Naive B cell (primary cell): ENCODE results near the gene GALNT13. TPM values are rescaled to one million over a fixed set of nuclear protein-coding genes. Genes with fewer than 3 reads are reported as not detected.

ENCODE experiments used
- ATAC-seq, 2 donors: fragments of 150-1000 bp; cut with Tn5 transposase; 2 replicates each; pipeline ENCODE4 v1.10.0; 2021; ENCODE audit warnings: low read depth in 2 of 2, mild to moderate bottlenecking in 2 of 2, moderate library complexity in 2 of 2
- DNase-seq: peaks from one replicate; pipeline ENCODE4 v3.0.0; 2022
- H3K27ac Mint-ChIP-seq, 6 donors: one replicate each; pipeline ENCODE4 v1.8.0; 2020 to 2022; ENCODE audit warnings: mild to moderate bottlenecking in 6 of 6, mixed read lengths in 6 of 6, moderate library complexity in 5 of 6, inconsistent platforms in 2 of 6
- H3K27me3 Mint-ChIP-seq, 3 donors: one replicate each; pipeline ENCODE4 v1.8.0; 2021 to 2022; ENCODE audit warnings: mixed read lengths in 3 of 3, mild to moderate bottlenecking in 1 of 3
- H3K36me3 Mint-ChIP-seq, 2 donors: one replicate each; pipeline ENCODE4 v1.8.0; 2020 to 2022; ENCODE audit warnings: mixed read lengths in 2 of 2, inconsistent platforms in 1 of 2, mild to moderate bottlenecking in 1 of 2
- H3K4me1 Mint-ChIP-seq, 3 donors: one replicate each; pipeline ENCODE4 v1.8.0; 2020 to 2022; ENCODE audit warnings: mixed read lengths in 3 of 3, inconsistent platforms in 1 of 3, mild to moderate bottlenecking in 1 of 3, moderate library complexity in 1 of 3
- H3K4me3 Mint-ChIP-seq, 8 donors: one replicate each; pipeline ENCODE4 v1.8.0; 2020 to 2022; ENCODE audit warnings: mild to moderate bottlenecking in 8 of 8, mixed read lengths in 8 of 8, moderate library complexity in 8 of 8, inconsistent platforms in 2 of 8
- H3K9me3 Mint-ChIP-seq, 7 donors: one replicate each; pipeline ENCODE4 v1.8.0; 2020 to 2022; ENCODE audit warnings: mixed read lengths in 7 of 7, mild to moderate bottlenecking in 5 of 7, inconsistent platforms in 2 of 7, moderate library complexity in 1 of 7
- polyA plus RNA-seq, 6 donors: library from polyadenylated mRNA; unstranded; fragments of 300-500 nt; fragmentation: Illumina TruSeq; gene quantifications; one replicate each; pipeline ENCODE4 v1.2.3, GENCODE V29; 2021; ENCODE audit warnings: low read depth in 6 of 6

GALNT13 gene
- polyA plus RNA-seq, 6 donors from 2014 or later, result not detected

- H3K9me3 Mint-ChIP-seq, result peaks cover 0 to 7% (median 3%) of the 10 kb centered on the region in 7 donors
- ATAC-seq (no peak), DNase-seq (no peak)
- H3K27ac Mint-ChIP-seq, result no peak overlapping the region
- no peak overlapping the region for H3K4me3 Mint-ChIP-seq
- H3K4me1 Mint-ChIP-seq, result no peaks in the 10 kb centered on the region
- no peaks in the 10 kb centered on the region for H3K36me3 Mint-ChIP-seq
- no peaks in the 10 kb centered on the region for H3K27me3 Mint-ChIP-seq
These were observed 100.1 kb downstream of the GALNT13 start for GRCh38 chr2:153971855-153972254.

- Mint-ChIP-seq H3K27ac (no peak overlapping the region), H3K9me3 (peaks cover 0 to 4% (median 3%) of the 10 kb centered on the region in 7 donors), H3K27me3 (no peaks in the 10 kb centered on the region), H3K4me3 (no peak overlapping the region), H3K36me3 (no peaks in the 10 kb centered on the region), H3K4me1 (no peaks in the 10 kb centered on the region)
- DNase-seq, result no peak
- no peak for ATAC-seq
These were observed 100.7 kb downstream of the GALNT13 start for GRCh38 chr2:153972412-153972811.

- DNase-seq (no peak), ATAC-seq (no peak)
- Mint-ChIP-seq H3K9me3 (peaks cover 0 to 4% (median 0%) of the 10 kb centered on the region in 7 donors), H3K4me3 (no peak overlapping the region), H3K27me3 (no peaks in the 10 kb centered on the region), H3K27ac (no peak overlapping the region), H3K4me1 (no peaks in the 10 kb centered on the region), H3K36me3 (no peaks in the 10 kb centered on the region)
These were observed 114.9 kb downstream of the GALNT13 start for GRCh38 chr2:153986488-153987229.

GRCh38 chr2:153990771-153991170 lies 119.0 kb downstream of the GALNT13 start:
- Mint-ChIP-seq H3K36me3 (no peaks in the 10 kb centered on the region), H3K9me3 (peaks cover 3 to 11% (median 4%) of the 10 kb centered on the region in 7 donors), H3K27me3 (no peaks in the 10 kb centered on the region), H3K4me1 (no peaks in the 10 kb centered on the region), H3K4me3 (no peak overlapping the region), H3K27ac (no peak overlapping the region)
- no peak for DNase-seq
- ATAC-seq, result no peak

- Mint-ChIP-seq H3K9me3 (peaks cover 5 to 33% (median 16%) of the 10 kb centered on the region in 7 donors), H3K27me3 (no peaks in the 10 kb centered on the region), H3K36me3 (no peaks in the 10 kb centered on the region), H3K4me3 (no peak overlapping the region), H3K4me1 (no peaks in the 10 kb centered on the region), H3K27ac (no peak overlapping the region)
- ATAC-seq (no peak), DNase-seq (no peak)
These were observed 141.8 kb downstream of the GALNT13 start for GRCh38 chr2:154013514-154013913.

- DNase-seq (no peak), ATAC-seq (no peak)
- H3K4me1 Mint-ChIP-seq, result no peaks in the 10 kb centered on the region
- H3K9me3 Mint-ChIP-seq, result peaks cover 8 to 26% (median 13%) of the 10 kb centered on the region in 7 donors
- H3K27me3 Mint-ChIP-seq, result no peaks in the 10 kb centered on the region
- no peak overlapping the region for H3K4me3 Mint-ChIP-seq
- H3K36me3 Mint-ChIP-seq, result no peaks in the 10 kb centered on the region
- no peak overlapping the region for H3K27ac Mint-ChIP-seq
These were observed 143.5 kb downstream of the GALNT13 start for GRCh38 chr2:154015233-154015632.

GRCh38 chr2:154029504-154029903 lies 157.8 kb downstream of the GALNT13 start:
- no peak for ATAC-seq

GRCh38 chr2:154032220-154032619 lies 160.5 kb downstream of the GALNT13 start:
- DNase-seq, result no peak
- Mint-ChIP-seq H3K4me3 (no peak overlapping the region), H3K4me1 (no peaks in the 10 kb centered on the region), H3K27ac (no peak overlapping the region), H3K9me3 (peaks cover 2 to 24% (median 7%) of the 10 kb centered on the region in 7 donors), H3K27me3 (no peaks in the 10 kb centered on the region), H3K36me3 (no peaks in the 10 kb centered on the region)
- ATAC-seq, result no peak

More at GRCh38 chr2:154029504-154029903, 157.8 kb downstream of the GALNT13 start:
- H3K27ac Mint-ChIP-seq, result peak overlapping the region in 1 of 6 donors; percentile 4
- H3K9me3 Mint-ChIP-seq, result peaks cover 4 to 33% (median 8%) of the 10 kb centered on the region in 7 donors
- no peaks in the 10 kb centered on the region for H3K27me3 Mint-ChIP-seq
- H3K4me1 Mint-ChIP-seq, result no peaks in the 10 kb centered on the region
- no peaks in the 10 kb centered on the region for H3K36me3 Mint-ChIP-seq
- no peak for DNase-seq
- H3K4me3 Mint-ChIP-seq, result no peak overlapping the region

- Mint-ChIP-seq H3K27ac (no peak overlapping the region), H3K9me3 (peaks cover 0 to 9% (median 0%) of the 10 kb centered on the region in 7 donors), H3K27me3 (no peaks in the 10 kb centered on the region), H3K4me1 (no peaks in the 10 kb centered on the region), H3K36me3 (no peaks in the 10 kb centered on the region), H3K4me3 (no peak overlapping the region)
- DNase-seq (no peak), ATAC-seq (no peak)
These were observed 174.8 kb downstream of the GALNT13 start for GRCh38 chr2:154046493-154046892.

GRCh38 chr2:154048905-154049304 lies 177.2 kb downstream of the GALNT13 start:
- no peak overlapping the region for H3K27ac Mint-ChIP-seq
- no peak overlapping the region for H3K4me3 Mint-ChIP-seq
- peaks cover 0 to 5% (median 4%) of the 10 kb centered on the region in 7 donors for H3K9me3 Mint-ChIP-seq
- H3K36me3 Mint-ChIP-seq, result no peaks in the 10 kb centered on the region
- no peak for ATAC-seq
- H3K27me3 Mint-ChIP-seq, result no peaks in the 10 kb centered on the region
- no peak for DNase-seq
- H3K4me1 Mint-ChIP-seq, result no peaks in the 10 kb centered on the region

GRCh38 chr2:154049561-154049960 lies 177.8 kb downstream of the GALNT13 start:
- Mint-ChIP-seq H3K27me3 (no peaks in the 10 kb centered on the region), H3K27ac (no peak overlapping the region), H3K9me3 (peaks cover 0 to 5% (median 0%) of the 10 kb centered on the region in 7 donors), H3K4me1 (no peaks in the 10 kb centered on the region), H3K36me3 (no peaks in the 10 kb centered on the region), H3K4me3 (no peak overlapping the region)
- ATAC-seq, result no peak
- no peak for DNase-seq

- Mint-ChIP-seq H3K9me3 (peaks cover 1 to 11% (median 5%) of the 10 kb centered on the region in 7 donors), H3K27ac (no peak overlapping the region), H3K4me1 (no peaks in the 10 kb centered on the region), H3K36me3 (no peaks in the 10 kb centered on the region), H3K4me3 (no peak overlapping the region), H3K27me3 (no peaks in the 10 kb centered on the region)
- ATAC-seq, result no peak
- no peak for DNase-seq
These were observed 195.4 kb downstream of the GALNT13 start for GRCh38 chr2:154067124-154067523.

- Mint-ChIP-seq H3K27me3 (no peaks in the 10 kb centered on the region), H3K27ac (no peak overlapping the region), H3K4me1 (no peaks in the 10 kb centered on the region), H3K9me3 (peaks cover 0 to 5% (median 0%) of the 10 kb centered on the region in 7 donors), H3K36me3 (no peaks in the 10 kb centered on the region), H3K4me3 (no peak overlapping the region)
- ATAC-seq (no peak), DNase-seq (no peak)
These were observed 207.2 kb downstream of the GALNT13 start for GRCh38 chr2:154078926-154079325.

- Mint-ChIP-seq H3K36me3 (no peaks in the 10 kb centered on the region), H3K4me1 (no peaks in the 10 kb centered on the region), H3K27ac (no peak overlapping the region), H3K9me3 (peaks cover 0 to 3% (median 0%) of the 10 kb centered on the region in 7 donors), H3K4me3 (no peak overlapping the region), H3K27me3 (no peaks in the 10 kb centered on the region)
- no peak for ATAC-seq
- DNase-seq, result no peak
These were observed 220.8 kb downstream of the GALNT13 start for GRCh38 chr2:154092571-154092970.
